ENCODE measurements around the gene PHLDB2. TPM values are rescaled to one million over a fixed set of nuclear protein-coding genes. Genes with fewer than 3 reads are reported as not detected.

The PHLDB2 gene
- total and polyA plus RNA-seq, 2 of the 13 experiments (the other 11 are each of a cell fraction or from before 2014, with no cell fraction given), result 8.4 to 23.6 TPM

- TF ChIP-seq GPBP1L1 (CRISPR knock-in tag; IDR thresholded peaks at IDR 0.05) (no peak), POLR2G (IDR thresholded peaks at IDR 0.05; ENCODE audit: low read depth, low read length) (no peak), ZNF205 (CRISPR knock-in tag; IDR thresholded peaks at IDR 0.05) (no peak), ISX (CRISPR knock-in tag; conservative IDR thresholded peaks at IDR 0.05) (no peak), ZNF670 (CRISPR knock-in tag; IDR thresholded peaks at IDR 0.05; ENCODE audit: borderline replicate concordance) (no peak), SRY (CRISPR knock-in tag; IDR thresholded peaks at IDR 0.05) (no peak), ARHGAP35 (CRISPR knock-in tag; IDR thresholded peaks at IDR 0.05; ENCODE audit: borderline replicate concordance) (no peak), EZH2 (conservative IDR thresholded peaks at IDR 0.05; ENCODE audit: low read depth, low read length) (no peak), ZNF234 (CRISPR knock-in tag; conservative IDR thresholded peaks at IDR 0.05) (no peak), ZNF770 (CRISPR knock-in tag; IDR thresholded peaks at IDR 0.05) (no peak), ZNF720 (CRISPR knock-in tag; IDR thresholded peaks at IDR 0.05) (no peak), THYN1 (CRISPR knock-in tag; IDR thresholded peaks at IDR 0.05; ENCODE audit: borderline replicate concordance, low read depth) (no peak)
- TF ChIP-seq, protein P1, sequence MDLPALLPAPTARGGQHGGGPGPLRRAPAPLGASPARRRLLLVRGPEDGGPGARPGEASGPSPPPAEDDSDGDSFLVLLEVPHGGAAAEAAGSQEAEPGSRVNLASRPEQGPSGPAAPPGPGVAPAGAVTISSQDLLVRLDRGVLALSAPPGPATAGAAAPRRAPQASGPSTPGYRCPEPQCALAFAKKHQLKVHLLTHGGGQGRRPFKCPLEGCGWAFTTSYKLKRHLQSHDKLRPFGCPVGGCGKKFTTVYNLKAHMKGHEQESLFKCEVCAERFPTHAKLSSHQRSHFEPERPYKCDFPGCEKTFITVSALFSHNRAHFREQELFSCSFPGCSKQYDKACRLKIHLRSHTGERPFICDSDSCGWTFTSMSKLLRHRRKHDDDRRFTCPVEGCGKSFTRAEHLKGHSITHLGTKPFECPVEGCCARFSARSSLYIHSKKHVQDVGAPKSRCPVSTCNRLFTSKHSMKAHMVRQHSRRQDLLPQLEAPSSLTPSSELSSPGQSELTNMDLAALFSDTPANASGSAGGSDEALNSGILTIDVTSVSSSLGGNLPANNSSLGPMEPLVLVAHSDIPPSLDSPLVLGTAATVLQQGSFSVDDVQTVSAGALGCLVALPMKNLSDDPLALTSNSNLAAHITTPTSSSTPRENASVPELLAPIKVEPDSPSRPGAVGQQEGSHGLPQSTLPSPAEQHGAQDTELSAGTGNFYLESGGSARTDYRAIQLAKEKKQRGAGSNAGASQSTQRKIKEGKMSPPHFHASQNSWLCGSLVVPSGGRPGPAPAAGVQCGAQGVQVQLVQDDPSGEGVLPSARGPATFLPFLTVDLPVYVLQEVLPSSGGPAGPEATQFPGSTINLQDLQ (CRISPR knock-in tag; IDR thresholded peaks at IDR 0.05), result no peak
Observed at GRCh38 chr3:111949712-111950111, 90.6 kb downstream of the PHLDB2 start (continued).
